ENCODE measurements around the gene ARMS2.

DNA sequence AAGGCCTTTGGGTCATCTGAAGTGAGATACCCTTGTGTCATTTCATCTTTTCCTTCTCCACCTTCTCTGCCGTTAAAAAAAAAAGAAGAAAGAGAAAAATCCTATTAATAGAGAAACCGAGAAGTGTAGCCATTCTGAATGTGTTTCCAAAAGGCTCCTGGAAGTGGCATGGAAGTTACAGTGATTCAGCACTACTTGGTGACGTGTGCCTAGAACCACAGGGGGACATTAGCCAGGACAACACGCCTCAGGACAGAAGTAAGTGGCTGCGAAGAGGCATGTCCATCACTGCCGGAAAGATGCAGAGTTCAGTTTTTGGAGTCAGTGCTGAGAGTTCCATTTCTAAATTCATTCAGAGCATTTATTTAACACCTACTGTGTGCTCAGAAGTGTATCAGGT is 13.2 kb downstream of the ARMS2 start:
- TF ChIP-seq CTCF (conservative IDR thresholded peaks at IDR 0.05), result no peak
- TF ChIP-seq EZH2 (IDR thresholded peaks at IDR 0.05; ENCODE audit: low read depth), result no peak
